Mesenchymal stem cell (in vitro differentiated cells and primary cell): Measurements from ENCODE around the gene ZSCAN25.

Experiments used
- DNase-seq: peaks from one replicate; pipeline ENCODE4 v3.0.0-alpha.2; 2013
- H2AFZ ChIP-seq: one replicate; pipeline ENCODE4 v1.6.1; 2013; ENCODE audit warnings: low read depth, mild to moderate bottlenecking, control low read depth, inconsistent platforms, low read length, moderate library complexity
- H2AK5ac ChIP-seq: 2 replicates; pipeline ENCODE4 v1.6.1; 2013; ENCODE audit warnings: low read length, moderate library complexity, mild to moderate bottlenecking, inconsistent platforms; ENCODE audit not compliant: severe bottlenecking
- H2BK120ac ChIP-seq: one replicate; pipeline ENCODE4 v1.6.1; 2013; ENCODE audit warnings: low read depth, mild to moderate bottlenecking, inconsistent platforms, low read length, moderate library complexity
- H2BK12ac ChIP-seq, 2 experiments: one replicate each; pipeline ENCODE4 v1.6.1; 2013; ENCODE audit warnings: inconsistent platforms in 2 of 2, low read length in 2 of 2, mild to moderate bottlenecking in 2 of 2, moderate library complexity in 2 of 2, control low read depth in 1 of 2
- H2BK15ac ChIP-seq: one replicate; pipeline ENCODE4 v1.6.1; 2013; ENCODE audit warnings: mild to moderate bottlenecking, low read depth, inconsistent platforms; ENCODE audit not compliant: poor library complexity, severe bottlenecking
- H2BK5ac ChIP-seq: 2 replicates; pipeline ENCODE4 v1.6.1; 2013; ENCODE audit warnings: low read depth, mild to moderate bottlenecking, low read length, control low read depth, inconsistent platforms; ENCODE audit not compliant: poor library complexity, severe bottlenecking
- H3K14ac ChIP-seq, 2 experiments: one replicate each; pipeline ENCODE4 v1.6.1; 2013; ENCODE audit warnings: inconsistent platforms in 2 of 2, low read length in 2 of 2, control low read depth in 1 of 2, mild to moderate bottlenecking in 1 of 2, moderate library complexity in 1 of 2
- H3K18ac ChIP-seq, 2 experiments: one replicate each; pipeline ENCODE4 v1.6.1; 2013; ENCODE audit warnings: inconsistent platforms in 2 of 2, low read length in 2 of 2, control low read depth in 1 of 2, low read depth in 1 of 2, mild to moderate bottlenecking in 1 of 2
- H3K23ac ChIP-seq, 2 experiments: one replicate each; pipeline ENCODE4 v1.6.1; 2013; ENCODE audit warnings: inconsistent platforms in 2 of 2, low read length in 2 of 2, mild to moderate bottlenecking in 2 of 2, moderate library complexity in 2 of 2, control low read depth in 1 of 2
- H3K27ac ChIP-seq: 2 replicates; pipeline ENCODE4 v1.5.1; 2013; ENCODE audit warnings: mild to moderate bottlenecking, moderate library complexity, low read length, control low read depth, inconsistent platforms; ENCODE audit not compliant: poor library complexity, severe bottlenecking
- H3K27me3 ChIP-seq, 2 experiments: 2 replicates each; pipeline versions ENCODE4 v1.6.1 to v1.7.0; 2013; ENCODE audit warnings: low read length in 2 of 2, mild to moderate bottlenecking in 2 of 2, moderate library complexity in 2 of 2, control low read depth in 1 of 2, inconsistent platforms in 1 of 2; ENCODE audit not compliant: control insufficient read depth in 1 of 2, insufficient read depth in 1 of 2
- H3K36me3 ChIP-seq, 2 experiments: 2 replicates each; pipeline versions ENCODE4 v1.6.1 to v1.7.0; 2013; ENCODE audit warnings: low read length in 2 of 2, control low read depth in 1 of 2, inconsistent platforms in 1 of 2, low read depth in 1 of 2, mild to moderate bottlenecking in 1 of 2; ENCODE audit not compliant: insufficient read depth in 2 of 2, control insufficient read depth in 1 of 2
- H3K4ac ChIP-seq, 2 experiments: one replicate each; pipeline ENCODE4 v1.6.1; 2013; ENCODE audit warnings: inconsistent platforms in 2 of 2, low read length in 2 of 2, mild to moderate bottlenecking in 2 of 2, moderate library complexity in 2 of 2, control low read depth in 1 of 2, low read depth in 1 of 2
- H3K4me1 ChIP-seq: 2 replicates; pipeline ENCODE4 v1.6.1; 2013; ENCODE audit warnings: low read depth, low read length, control low read depth; ENCODE audit not compliant: control insufficient read depth, insufficient read depth
- H3K4me2 ChIP-seq: 2 replicates; pipeline ENCODE4 v1.6.1; 2013; ENCODE audit warnings: low read length, mild to moderate bottlenecking, inconsistent platforms; ENCODE audit not compliant: poor library complexity, severe bottlenecking
- H3K4me3 ChIP-seq, 2 experiments: 2 replicates each; pipeline versions ENCODE4 v1.5.1 to v1.7.0; 2013; ENCODE audit warnings: low read length in 2 of 2, mild to moderate bottlenecking in 2 of 2, control low read depth in 1 of 2, low read depth in 1 of 2; ENCODE audit not compliant: insufficient read depth in 1 of 2
- H3K79me1 ChIP-seq: replicated peaks from 2 replicates; pipeline ENCODE4 v1.6.1; 2013; ENCODE audit warnings: mild to moderate bottlenecking, control low read depth, low read length, inconsistent platforms; ENCODE audit not compliant: poor library complexity, severe bottlenecking
- H3K9ac ChIP-seq: 2 replicates; pipeline ENCODE4 v1.7.0; 2013; ENCODE audit warnings: mild to moderate bottlenecking, low read length, moderate library complexity
- H3K9me3 ChIP-seq: 2 replicates; pipeline ENCODE4 v1.7.0; 2013; ENCODE audit warnings: mild to moderate bottlenecking, low read length; ENCODE audit not compliant: control insufficient read depth
- H4K8ac ChIP-seq: one replicate; pipeline ENCODE4 v1.6.1; 2013; ENCODE audit warnings: inconsistent platforms, mild to moderate bottlenecking, low read length, moderate library complexity
- H4K91ac ChIP-seq: one replicate; pipeline ENCODE4 v1.6.1; 2013; ENCODE audit warnings: mild to moderate bottlenecking, low read length, inconsistent platforms
- WGBS: methylation state at CpG from one replicate; pipeline ENCODE4 v1.1.7; 2013; ENCODE audit warnings: mixed read lengths; 5-methylcytosine and 5-hydroxymethylcytosine counted together

The ZSCAN25 gene

DNA sequence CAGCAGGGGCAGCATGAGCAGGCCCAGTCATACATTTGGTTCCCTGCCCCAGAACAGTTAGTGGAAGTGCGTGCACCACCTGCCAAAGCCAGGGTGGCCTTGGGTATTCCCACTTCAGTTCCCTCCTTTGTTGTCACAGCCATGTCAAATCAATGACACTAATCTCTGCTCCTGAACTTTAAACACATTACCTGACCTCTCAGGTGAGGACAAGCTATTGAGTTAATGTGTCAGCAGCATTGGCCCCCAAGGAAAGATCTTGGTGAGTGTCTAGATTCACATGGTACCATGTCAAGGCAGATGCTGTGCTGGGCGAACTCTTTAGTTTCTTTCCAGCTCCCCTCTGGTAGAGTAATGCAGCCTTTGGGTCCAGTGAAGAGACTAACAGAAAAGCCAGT is 60.9 kb downstream of the ZSCAN25 start:
- no peaks in the 10 kb centered on the region for H3K79me1 ChIP-seq
- no peak overlapping the region for H2BK120ac ChIP-seq
- H2BK15ac ChIP-seq: no peak overlapping the region
- no peak overlapping the region for H3K4me3 ChIP-seq
- no peak overlapping the region for H3K23ac ChIP-seq
- H2AFZ ChIP-seq: no peak overlapping the region
- H3K14ac ChIP-seq: no peak overlapping the region
- no peak overlapping the region for H3K4me2 ChIP-seq
- no peak overlapping the region for H3K4ac ChIP-seq
- DNase-seq: no peak
- peaks cover 0 to 26% of the 10 kb centered on the region in 2 experiments for H3K36me3 ChIP-seq
- no peak overlapping the region for H4K91ac ChIP-seq
- no peak overlapping the region for H2AK5ac ChIP-seq
- H3K27me3 ChIP-seq: no peaks in the 10 kb centered on the region
- no peak overlapping the region for H3K18ac ChIP-seq
- 93% methylated on average over 2 of the region's 2 CpGs for WGBS
- peaks cover 7% of the 10 kb centered on the region for H3K4me1 ChIP-seq
- no peak overlapping the region for H2BK12ac ChIP-seq
- H3K9me3 ChIP-seq: peaks cover 20% of the 10 kb centered on the region
- no peak overlapping the region for H3K27ac ChIP-seq
- no peak overlapping the region for H4K8ac ChIP-seq
- no peak overlapping the region for H3K9ac ChIP-seq
- no peak overlapping the region for H2BK5ac ChIP-seq

DNA sequence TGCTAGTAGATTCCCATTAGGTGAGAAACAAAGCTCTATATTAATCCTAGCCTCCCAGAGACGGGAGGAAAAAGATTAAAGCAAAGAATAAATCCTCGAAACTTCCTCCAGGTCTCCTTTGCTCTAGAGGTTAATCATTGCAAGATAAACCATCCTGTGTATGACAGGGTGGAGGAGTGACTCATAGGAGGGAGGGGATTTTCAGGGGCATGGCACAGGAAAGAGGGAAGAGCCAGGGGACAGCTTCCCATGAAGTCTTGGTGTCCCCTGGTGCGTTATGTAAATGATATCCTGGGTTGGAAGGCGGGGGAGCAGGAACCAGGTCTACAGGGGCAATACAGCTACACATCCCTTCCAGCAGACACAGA is 62.3 kb downstream of the ZSCAN25 start:
- Histone ChIP-seq H2AFZ (no peak overlapping the region), H3K79me1 (no peaks in the 10 kb centered on the region), H3K18ac (no peak overlapping the region), H2BK15ac (no peak overlapping the region), H3K36me3 (peaks cover 0 to 14% of the 10 kb centered on the region in 2 experiments), H2BK5ac (no peak overlapping the region), H3K4me1 (peaks cover 7% of the 10 kb centered on the region), H3K9me3 (peaks cover 22% of the 10 kb centered on the region), H3K4me2 (peak overlapping the region; percentile 7), H3K4me3 (peak overlapping the region in 1 of 2 experiments; percentile 71), H2AK5ac (no peak overlapping the region), H2BK12ac (no peak overlapping the region), H3K27ac (no peak overlapping the region), H3K14ac (no peak overlapping the region), H4K91ac (no peak overlapping the region), H3K4ac (no peak overlapping the region), H3K23ac (no peak overlapping the region), H2BK120ac (no peak overlapping the region), H4K8ac (no peak overlapping the region), H3K9ac (peak overlapping the region; percentile 72), H3K27me3 (no peaks in the 10 kb centered on the region)
- DNase-seq: peak; percentile 16
- 68% methylated on average over 2 of the region's 4 CpGs for WGBS

DNA sequence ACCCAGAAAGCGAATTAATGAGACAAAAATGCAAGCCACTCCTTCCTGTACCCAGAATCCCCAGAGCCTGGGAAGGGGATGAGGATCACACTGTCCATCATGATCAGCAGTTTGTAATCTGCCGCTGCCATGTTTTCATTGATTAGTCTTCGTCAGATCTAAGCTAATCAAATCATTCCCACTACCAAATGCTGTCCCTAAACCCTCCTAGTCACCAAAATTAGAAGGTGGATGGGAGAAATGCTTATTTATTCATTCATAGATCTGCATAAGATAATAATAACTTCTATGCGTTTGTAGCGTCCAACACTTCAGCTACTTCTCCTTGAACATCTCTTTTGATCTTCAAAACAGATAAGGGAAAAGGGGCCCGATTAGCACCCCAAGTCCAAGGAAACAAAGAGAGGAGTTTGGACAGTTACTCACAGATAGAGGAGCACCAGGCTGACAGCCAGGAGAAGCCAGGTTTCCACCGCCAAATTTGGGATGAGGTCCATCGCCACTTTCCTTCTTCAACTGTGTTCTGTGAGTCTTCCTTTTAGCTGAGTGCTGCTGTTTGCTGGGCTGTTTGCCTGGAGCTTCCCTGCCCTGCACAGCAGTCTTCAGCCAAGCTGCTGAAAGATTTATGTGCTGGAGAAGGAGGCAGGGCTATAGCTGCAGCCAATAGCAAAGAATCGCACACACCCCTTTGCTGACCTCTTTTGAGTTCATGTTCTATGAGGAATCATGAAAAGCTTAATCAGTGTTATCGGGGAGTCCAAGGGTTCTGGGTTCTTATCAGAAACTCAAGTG is 62.9 kb downstream of the ZSCAN25 start, which contains the start of gene CYP3A5:
TSS of gene CYP3A5 (minus strand) at position 597 of the 792 bp plus-strand sequence. CDS start at position 497, 100 bp downstream.
- Histone ChIP-seq H3K4me1 (peaks cover 7% of the 10 kb centered on the region), H3K9me3 (peaks cover 22% of the 10 kb centered on the region), H3K23ac (no peak within 1 kb of the TSS), H3K4me2 (peak within 1 kb of the TSS; percentile 7), H3K9ac (peak within 1 kb of the TSS; percentile 72), H3K36me3 (peaks cover 0 to 11% of the 10 kb centered on the region in 2 experiments), H2AK5ac (peak within 1 kb of the TSS; percentile 61), H4K91ac (no peak within 1 kb of the TSS), H2BK15ac (peak within 1 kb of the TSS; percentile 16), H3K27me3 (no peaks in the 10 kb centered on the region), H3K14ac (no peak within 1 kb of the TSS), H4K8ac (no peak within 1 kb of the TSS), H2BK12ac (no peak within 1 kb of the TSS), H2AFZ (no peak within 1 kb of the TSS), H3K79me1 (no peaks in the 10 kb centered on the region), H3K4ac (no peak within 1 kb of the TSS), H3K4me3 (peak within 1 kb of the TSS in 1 of 2 experiments; percentile 71), H2BK5ac (no peak within 1 kb of the TSS), H2BK120ac (no peak within 1 kb of the TSS), H3K18ac (no peak within 1 kb of the TSS), H3K27ac (no peak within 1 kb of the TSS)
- 90% methylated on average over 10 of the region's 10 CpGs for WGBS
- peak; percentile 2 for DNase-seq
